Mucosa of rectum (tissue), 2 donors: ENCODE measurements around the gene GIPC3.

Source experiments
- H3K27ac ChIP-seq, 2 donors: one replicate each; pipeline ENCODE4 v1.7.0; 2013; ENCODE audit warnings: inconsistent platforms in 2 of 2, low read depth in 2 of 2, low read length in 2 of 2
- H3K27me3 ChIP-seq, 2 donors: one replicate each; pipeline ENCODE4 v1.7.0; 2013; ENCODE audit warnings: low read length in 2 of 2; ENCODE audit not compliant: control insufficient read depth in 2 of 2, insufficient read depth in 2 of 2
- H3K36me3 ChIP-seq, 2 donors: one replicate each; pipeline ENCODE4 v1.7.0; 2013; ENCODE audit warnings: low read length in 2 of 2; ENCODE audit not compliant: control insufficient read depth in 2 of 2, insufficient read depth in 2 of 2
- H3K4me1 ChIP-seq, 2 donors: one replicate each; pipeline ENCODE4 v1.7.0; 2013; ENCODE audit warnings: low read length in 2 of 2, mild to moderate bottlenecking in 1 of 2; ENCODE audit not compliant: control insufficient read depth in 2 of 2, insufficient read depth in 2 of 2
- H3K4me3 ChIP-seq, 2 donors: one replicate each; pipeline ENCODE4 v1.7.0; 2013; ENCODE audit warnings: low read length in 2 of 2
- H3K9ac ChIP-seq, 2 donors: one replicate each; pipeline ENCODE4 v1.7.0; 2013; ENCODE audit warnings: low read length in 2 of 2, low read depth in 1 of 2, mild to moderate bottlenecking in 1 of 2
- H3K9me3 ChIP-seq, 2 donors: one replicate each; pipeline ENCODE4 v1.7.0; 2013; ENCODE audit warnings: low read length in 2 of 2; ENCODE audit not compliant: control insufficient read depth in 2 of 2
- donor health status: healthy.
- donor health status: Normal muscosa, but diverticular disease.

The GIPC3 gene

DNA sequence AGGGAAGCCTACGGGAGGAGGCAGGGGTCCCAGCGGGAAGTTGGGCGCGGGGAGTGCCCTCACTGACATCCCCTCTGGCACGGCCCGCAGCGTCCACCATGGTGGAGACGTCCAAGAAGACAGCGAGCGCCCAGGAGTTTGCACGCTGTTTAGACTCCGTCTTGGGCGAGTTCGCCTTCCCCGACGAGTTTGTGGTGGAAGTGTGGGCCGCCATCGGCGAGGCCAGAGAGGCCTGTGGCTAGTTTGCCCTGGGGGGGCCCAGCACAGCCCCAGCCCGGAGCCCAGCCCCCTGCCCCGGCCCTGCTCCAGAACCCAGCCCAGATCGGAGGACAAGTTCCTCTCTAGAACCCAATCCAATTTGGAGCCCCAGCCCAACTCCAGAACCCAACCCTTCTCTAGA lies 4.7 kb downstream of the GIPC3 start:
- Histone ChIP-seq H3K27me3 (peaks cover 3 to 5% of the 10 kb centered on the region in 2 donors), H3K4me3 (no peak overlapping the region), H3K36me3 (no peaks in the 10 kb centered on the region), H3K9ac (no peak overlapping the region), H3K4me1 (peaks cover 0 to 4% of the 10 kb centered on the region in 2 donors), H3K27ac (no peak overlapping the region), H3K9me3 (no peaks in the 10 kb centered on the region)

- H3K9ac ChIP-seq, result no peak overlapping the region
- H3K27ac ChIP-seq, result no peak overlapping the region
- no peak overlapping the region for H3K4me3 ChIP-seq
- no peaks in the 10 kb centered on the region for H3K4me1 ChIP-seq
- no peaks in the 10 kb centered on the region for H3K27me3 ChIP-seq
- no peaks in the 10 kb centered on the region for H3K9me3 ChIP-seq
- H3K36me3 ChIP-seq, result no peaks in the 10 kb centered on the region
These were observed 5.8 kb downstream of the GIPC3 start for GRCh38 chr19:3590991-3591659.

DNA sequence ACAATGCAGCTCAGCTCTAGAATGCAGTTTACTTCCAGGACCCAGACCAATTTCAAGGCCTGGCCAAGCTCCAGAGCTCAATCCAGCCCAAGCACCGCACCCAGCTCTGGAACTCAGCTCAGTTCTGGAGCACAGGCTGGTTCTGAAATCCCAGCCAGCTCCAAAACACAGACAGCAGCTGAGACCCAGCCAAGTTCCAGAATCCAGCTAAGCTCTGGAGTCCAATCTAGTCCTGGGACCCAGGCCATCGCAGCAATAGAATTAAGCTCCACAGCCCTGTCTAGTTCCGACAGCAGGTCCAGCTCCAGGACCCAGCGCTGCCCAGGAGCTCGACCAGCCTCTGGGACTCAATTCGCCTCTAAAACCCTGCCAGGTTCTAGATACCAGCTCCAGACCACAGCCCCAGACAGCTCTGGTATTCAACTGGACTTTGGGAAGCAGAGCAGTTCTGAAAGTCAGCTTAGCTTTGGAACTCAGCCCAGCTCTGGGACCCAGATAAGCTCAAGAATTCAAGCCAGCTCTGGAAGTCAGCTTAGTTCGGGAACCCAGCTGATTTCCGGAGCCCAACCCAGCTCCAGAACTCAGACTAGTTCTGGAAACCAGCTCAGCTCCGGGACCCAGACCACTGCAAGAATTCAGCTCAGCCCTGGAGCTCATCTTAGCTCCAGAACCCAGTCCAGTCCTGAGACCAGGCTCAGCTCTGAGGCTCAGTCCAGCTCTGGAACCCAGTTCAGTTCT lies 6.8 kb downstream of the GIPC3 start:
- Histone ChIP-seq H3K4me3 (no peak overlapping the region), H3K4me1 (no peaks in the 10 kb centered on the region), H3K27me3 (no peaks in the 10 kb centered on the region), H3K9ac (no peak overlapping the region), H3K36me3 (no peaks in the 10 kb centered on the region), H3K9me3 (no peaks in the 10 kb centered on the region), H3K27ac (no peak overlapping the region)

DNA sequence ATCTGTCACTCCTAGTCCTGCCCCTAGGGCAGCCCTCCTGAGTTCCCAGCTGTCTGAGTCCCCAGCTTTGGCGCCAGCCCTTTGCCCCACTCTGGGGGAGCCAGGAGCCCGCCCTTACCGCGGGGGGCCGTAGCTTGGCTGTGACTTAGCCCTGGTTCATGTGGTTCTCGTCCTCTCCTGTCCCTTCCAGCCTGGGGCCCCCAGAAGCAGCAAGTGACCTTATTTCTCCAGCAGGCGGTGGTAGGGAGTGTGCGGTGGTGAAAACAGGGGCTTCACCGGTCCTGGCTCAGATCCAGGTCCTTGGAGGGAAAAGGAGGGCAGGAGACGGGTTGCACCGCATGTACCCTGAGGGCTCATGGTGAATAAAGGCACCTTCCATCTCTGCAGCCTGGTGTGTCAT lies 7.9 kb downstream of the GIPC3 start:
- Histone ChIP-seq H3K9ac (no peak overlapping the region), H3K9me3 (no peaks in the 10 kb centered on the region), H3K4me3 (no peak overlapping the region), H3K36me3 (no peaks in the 10 kb centered on the region), H3K4me1 (no peaks in the 10 kb centered on the region), H3K27me3 (peaks cover 0 to 2% of the 10 kb centered on the region in 2 donors), H3K27ac (no peak overlapping the region)

DNA sequence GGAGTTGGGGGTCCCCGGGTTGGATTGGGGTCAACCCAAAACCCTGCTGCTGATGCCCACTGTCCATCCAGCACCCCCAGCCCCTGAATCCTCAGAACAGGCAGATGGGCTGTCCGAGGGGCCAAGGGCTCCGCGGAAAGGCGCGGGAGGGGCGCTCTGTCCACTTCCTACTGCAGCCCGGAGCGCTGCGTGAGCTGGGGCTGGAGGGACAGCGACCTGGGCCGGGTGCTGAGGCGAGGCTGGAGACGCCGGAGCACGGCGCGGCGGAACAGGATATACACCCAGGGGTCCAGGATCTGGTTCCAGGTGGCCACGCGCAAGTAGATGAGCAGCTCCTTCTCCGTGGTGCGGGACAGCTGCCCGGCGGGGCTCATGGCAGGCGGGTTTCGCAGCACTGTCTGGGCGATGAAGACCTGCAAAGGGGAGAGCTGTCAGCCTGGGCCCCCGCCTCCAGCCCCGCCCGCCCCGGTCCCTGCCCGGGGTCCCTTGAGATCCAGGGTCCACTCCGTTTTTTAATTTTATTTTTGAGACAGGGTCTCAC lies 10.3 kb downstream of the GIPC3 start:
- Histone ChIP-seq H3K27me3 (peaks cover 0 to 2% of the 10 kb centered on the region in 2 donors), H3K9me3 (no peaks in the 10 kb centered on the region), H3K36me3 (no peaks in the 10 kb centered on the region), H3K4me3 (no peak overlapping the region), H3K4me1 (no peaks in the 10 kb centered on the region), H3K9ac (no peak overlapping the region), H3K27ac (no peak overlapping the region)

- H3K9me3 ChIP-seq, result no peaks in the 10 kb centered on the region
- peaks cover 0 to 2% of the 10 kb centered on the region in 2 donors for H3K27me3 ChIP-seq
- H3K36me3 ChIP-seq, result no peaks in the 10 kb centered on the region
- no peak overlapping the region for H3K27ac ChIP-seq
- H3K4me1 ChIP-seq, result no peaks in the 10 kb centered on the region
- no peak overlapping the region for H3K4me3 ChIP-seq
- H3K9ac ChIP-seq, result no peak overlapping the region
These were observed 14.5 kb downstream of the GIPC3 start for GRCh38 chr19:3599776-3600187.

GRCh38 chr19:3601021-3601420 lies 15.7 kb downstream of the GIPC3 start:
- no peaks in the 10 kb centered on the region for H3K9me3 ChIP-seq
- no peak overlapping the region for H3K27ac ChIP-seq
- no peak overlapping the region for H3K9ac ChIP-seq
- H3K4me1 ChIP-seq, result peaks cover 2 to 4% of the 10 kb centered on the region in 2 donors
- no peaks in the 10 kb centered on the region for H3K36me3 ChIP-seq
- H3K4me3 ChIP-seq, result no peak overlapping the region
- peaks cover 0 to 6% of the 10 kb centered on the region in 2 donors for H3K27me3 ChIP-seq

DNA sequence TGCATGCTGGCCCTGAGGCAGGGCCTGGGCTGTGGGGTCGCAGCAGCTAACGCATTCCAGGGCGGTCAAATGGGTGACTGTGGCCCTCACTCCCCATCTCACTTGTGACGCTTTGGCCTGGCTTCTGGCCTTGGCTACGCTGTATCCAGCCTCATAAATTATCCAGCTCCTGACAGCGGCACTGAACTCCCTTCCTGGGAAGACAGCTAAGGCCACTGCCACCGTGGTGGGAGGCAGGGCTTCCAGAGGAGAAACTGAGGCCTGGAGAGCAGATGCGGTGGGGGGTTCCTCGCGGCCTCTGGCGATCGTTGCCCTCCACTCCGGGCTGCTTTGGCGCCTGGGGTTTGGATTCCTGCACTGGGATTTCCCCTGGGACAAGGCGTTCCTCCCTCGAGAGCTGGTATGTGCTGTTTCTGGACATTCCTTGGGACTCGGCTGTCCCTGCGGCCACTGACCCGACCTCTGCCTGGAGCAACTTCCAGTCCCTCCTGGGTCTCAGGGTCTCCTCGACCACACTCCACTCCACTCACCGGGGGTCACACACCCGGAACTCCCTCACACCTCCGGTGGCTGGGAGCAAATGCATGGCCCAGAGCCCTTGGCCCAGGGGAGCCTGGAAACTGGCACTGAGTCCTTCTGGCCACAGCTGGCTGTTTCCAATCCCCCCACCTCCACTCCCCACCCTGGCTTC lies 18.0 kb downstream of the GIPC3 start:
- Histone ChIP-seq H3K36me3 (no peaks in the 10 kb centered on the region), H3K27me3 (peaks cover 0 to 5% of the 10 kb centered on the region in 2 donors), H3K9ac (no peak overlapping the region), H3K27ac (peak overlapping the region in 1 of 2 donors; percentile 37), H3K9me3 (no peaks in the 10 kb centered on the region), H3K4me3 (no peak overlapping the region), H3K4me1 (peaks cover 3 to 7% of the 10 kb centered on the region in 2 donors)

GRCh38 chr19:3604227-3604986 lies 19.1 kb downstream of the GIPC3 start:
- Histone ChIP-seq H3K27me3 (peaks cover 0 to 5% of the 10 kb centered on the region in 2 donors), H3K4me3 (no peak overlapping the region), H3K9ac (no peak overlapping the region), H3K9me3 (no peaks in the 10 kb centered on the region), H3K4me1 (peaks cover 3 to 7% of the 10 kb centered on the region in 2 donors), H3K36me3 (no peaks in the 10 kb centered on the region), H3K27ac (no peak overlapping the region)
